ENCODE data around the gene FAM50A. TPM values are rescaled to one million over a fixed set of nuclear protein-coding genes. Genes with fewer than 3 reads are reported as not detected.
A peak's percentile ranks its signal among the peaks of the same experiment; 100 is the strongest.

Gene FAM50A
- total and polyA plus RNA-seq, 2 donors, result 14.9 to 81.9 TPM

DNA sequence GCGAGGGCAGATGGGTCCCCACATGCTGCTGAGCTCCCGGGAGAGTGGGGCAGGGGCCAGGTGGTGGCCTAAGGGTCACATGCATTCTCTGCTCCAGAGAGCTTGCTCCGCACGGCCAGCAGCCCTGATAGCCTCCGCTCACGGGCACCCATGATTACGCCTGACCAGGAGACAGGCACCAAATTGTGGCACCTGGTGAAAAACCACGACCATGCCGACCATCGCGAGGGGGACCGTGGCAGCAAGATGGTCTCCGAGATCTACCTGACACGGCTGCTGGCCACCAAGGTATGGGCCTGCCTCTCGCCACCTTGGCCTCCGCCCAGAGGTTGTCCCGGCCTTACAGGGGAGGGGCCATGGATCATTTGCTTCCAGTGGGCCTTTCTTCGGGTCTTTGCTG, 25.9 kb downstream of the FAM50A start:
- WGBS, result 88% methylated on average over 18 of the region's 18 CpGs
- H3K36me3 ChIP-seq (ENCODE audit: insufficient read depth), result no peaks in the 10 kb centered on the region

GRCh38 chrX:154470434-154470833, 26.5 kb downstream of the FAM50A start:
- Histone ChIP-seq H3K27ac (ENCODE audit: low read depth) (no peak overlapping the region), H3K4me1 (ENCODE audit: insufficient read depth) (no peaks in the 10 kb centered on the region), H3K36me3 (ENCODE audit: insufficient read depth) (no peaks in the 10 kb centered on the region), H3K4me3 (ENCODE audit: low read depth, low read length) (no peak overlapping the region)
- DNase-seq (ENCODE audit: extremely low spot score), result no peak
- 94% methylated on average over 14 of the region's 14 CpGs for WGBS

More for the DNA sequence above, 25.9 kb downstream of the FAM50A start:
- no peak for DNase-seq (ENCODE audit: extremely low spot score)
- Histone ChIP-seq H3K4me1 (ENCODE audit: insufficient read depth) (no peaks in the 10 kb centered on the region), H3K4me3 (ENCODE audit: low read depth, low read length) (no peak overlapping the region), H3K27ac (ENCODE audit: low read depth) (no peak overlapping the region)

GRCh38 chrX:154470914-154471568, 27.1 kb downstream of the FAM50A start:
- H3K27ac ChIP-seq (ENCODE audit: low read depth), result no peak overlapping the region
- H3K4me1 ChIP-seq (ENCODE audit: insufficient read depth), result no peaks in the 10 kb centered on the region
- WGBS, result 88% methylated on average over 23 of the region's 23 CpGs
- no peak overlapping the region for H3K4me3 ChIP-seq (ENCODE audit: low read depth, low read length)
- DNase-seq (ENCODE audit: extremely low spot score), result no peak
- no peaks in the 10 kb centered on the region for H3K36me3 ChIP-seq (ENCODE audit: insufficient read depth)

DNA sequence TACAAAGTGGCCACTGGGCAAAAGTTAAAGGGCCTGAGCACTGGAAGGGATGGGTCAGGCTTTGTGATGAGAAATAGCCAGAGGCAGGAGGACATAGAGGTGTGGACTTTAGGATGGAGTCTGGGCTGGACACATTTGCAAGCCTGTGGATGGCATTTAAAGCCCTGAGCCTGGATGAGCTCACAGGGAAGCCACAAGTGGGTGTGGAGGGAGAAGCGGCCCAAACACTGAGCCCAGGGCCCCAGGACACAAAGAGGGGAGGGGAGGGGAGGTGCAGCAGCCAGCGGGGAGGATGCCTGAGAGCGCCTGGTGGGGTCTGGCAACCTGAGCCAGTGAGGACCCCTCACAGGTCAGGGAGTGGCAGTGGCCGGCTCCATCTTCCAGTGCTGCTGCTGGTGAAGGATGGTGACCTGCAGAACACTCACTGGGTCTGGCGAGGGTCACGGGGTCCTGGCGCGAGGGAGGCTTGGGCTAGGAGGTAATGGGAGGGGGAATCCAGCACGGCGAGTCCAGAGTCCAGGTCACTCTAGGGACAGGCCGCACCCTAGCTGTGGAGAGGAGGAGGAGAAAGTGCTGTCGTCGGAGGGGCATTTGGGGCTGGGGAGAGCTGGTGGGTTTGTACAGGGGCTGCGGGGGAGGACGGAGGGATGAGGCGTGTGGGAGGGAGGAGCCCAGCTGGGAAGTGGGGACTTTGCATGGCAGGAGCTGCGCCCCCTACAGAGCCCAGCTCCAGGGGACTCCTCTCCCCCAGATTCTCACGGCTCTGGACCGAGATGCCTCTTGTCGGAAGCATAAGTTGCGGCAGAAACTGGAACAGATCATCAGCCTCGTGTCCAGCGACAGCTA, 28.1 kb downstream of the FAM50A start:
- WGBS, result 86% methylated on average over 23 of the region's 23 CpGs
- no peak overlapping the region for H3K4me3 ChIP-seq (ENCODE audit: low read depth, low read length)
- no peak for DNase-seq (ENCODE audit: extremely low spot score)
- H3K36me3 ChIP-seq (ENCODE audit: insufficient read depth), result no peaks in the 10 kb centered on the region
- no peaks in the 10 kb centered on the region for H3K4me1 ChIP-seq (ENCODE audit: insufficient read depth)
- no peak overlapping the region for H3K27ac ChIP-seq (ENCODE audit: low read depth)

- Histone ChIP-seq H3K27ac (ENCODE audit: low read depth) (no peak overlapping the region), H3K36me3 (ENCODE audit: insufficient read depth) (no peaks in the 10 kb centered on the region), H3K4me3 (ENCODE audit: low read depth, low read length) (no peak overlapping the region), H3K4me1 (ENCODE audit: insufficient read depth) (no peaks in the 10 kb centered on the region)
- DNase-seq (ENCODE audit: extremely low spot score), result no peak
- 80% methylated on average over 28 of the region's 28 CpGs for WGBS
These were observed 29.0 kb downstream of the FAM50A start for GRCh38 chrX:154472685-154473632.

- WGBS, result 85% methylated on average over 7 of the region's 7 CpGs
- DNase-seq (ENCODE audit: extremely low spot score), result no peak
- no peaks in the 10 kb centered on the region for H3K36me3 ChIP-seq (ENCODE audit: insufficient read depth)
These were observed 29.7 kb downstream of the FAM50A start for GRCh38 chrX:154473683-154474082.

GRCh38 chrX:154476821-154477220, 32.9 kb downstream of the FAM50A start:
- Histone ChIP-seq H3K4me1 (ENCODE audit: insufficient read depth) (no peaks in the 10 kb centered on the region), H3K4me3 (ENCODE audit: low read depth, low read length) (no peak overlapping the region), H3K36me3 (ENCODE audit: insufficient read depth) (no peaks in the 10 kb centered on the region), H3K27ac (ENCODE audit: low read depth) (no peak overlapping the region)
- WGBS, result 71% methylated on average over 8 of the region's 8 CpGs
- no peak for DNase-seq (ENCODE audit: extremely low spot score)

More at GRCh38 chrX:154473683-154474082, 29.7 kb downstream of the FAM50A start:
- no peaks in the 10 kb centered on the region for H3K4me1 ChIP-seq (ENCODE audit: insufficient read depth)
- H3K27ac ChIP-seq (ENCODE audit: low read depth), result no peak overlapping the region
- no peak overlapping the region for H3K4me3 ChIP-seq (ENCODE audit: low read depth, low read length)

- no peak for DNase-seq (ENCODE audit: extremely low spot score)
- 51% methylated on average over 24 of the region's 24 CpGs for WGBS
- peak overlapping the region; percentile 50 for H3K27ac ChIP-seq (ENCODE audit: low read depth)
These were observed 34.0 kb downstream of the FAM50A start for GRCh38 chrX:154477891-154478477.

GRCh38 chrX:154478728-154479622, 35.0 kb downstream of the FAM50A start, which contains the start of gene LAGE3:
LAGE3 (minus strand) TSS chrX:154479281; CDS start chrX:154478915, 366 bp downstream.
- Histone ChIP-seq H3K36me3 (ENCODE audit: insufficient read depth) (peaks cover 1% of the 10 kb centered on the region), H3K4me3 (ENCODE audit: low read depth, low read length) (peak within 1 kb of the TSS; percentile 51), H3K4me1 (ENCODE audit: insufficient read depth) (no peaks in the 10 kb centered on the region), H3K27ac (ENCODE audit: low read depth) (peak within 1 kb of the TSS; percentile 50)
- 3% methylated on average over 83 of the region's 85 CpGs for WGBS
- peak; percentile 52 for DNase-seq (ENCODE audit: extremely low spot score)

More at GRCh38 chrX:154477891-154478477, 34.0 kb downstream of the FAM50A start:
- Histone ChIP-seq H3K4me3 (ENCODE audit: low read depth, low read length) (peak overlapping the region; percentile 51), H3K4me1 (ENCODE audit: insufficient read depth) (no peaks in the 10 kb centered on the region), H3K36me3 (ENCODE audit: insufficient read depth) (no peaks in the 10 kb centered on the region)

GRCh38 chrX:154481195-154481594, 37.3 kb downstream of the FAM50A start:
- Histone ChIP-seq H3K4me3 (ENCODE audit: low read depth, low read length) (no peak overlapping the region), H3K36me3 (ENCODE audit: insufficient read depth) (peaks cover 1% of the 10 kb centered on the region), H3K27ac (ENCODE audit: low read depth) (no peak overlapping the region), H3K4me1 (ENCODE audit: insufficient read depth) (no peaks in the 10 kb centered on the region)
- WGBS, result 91% methylated on average over 5 of the region's 5 CpGs
- DNase-seq (ENCODE audit: extremely low spot score), result no peak

DNA sequence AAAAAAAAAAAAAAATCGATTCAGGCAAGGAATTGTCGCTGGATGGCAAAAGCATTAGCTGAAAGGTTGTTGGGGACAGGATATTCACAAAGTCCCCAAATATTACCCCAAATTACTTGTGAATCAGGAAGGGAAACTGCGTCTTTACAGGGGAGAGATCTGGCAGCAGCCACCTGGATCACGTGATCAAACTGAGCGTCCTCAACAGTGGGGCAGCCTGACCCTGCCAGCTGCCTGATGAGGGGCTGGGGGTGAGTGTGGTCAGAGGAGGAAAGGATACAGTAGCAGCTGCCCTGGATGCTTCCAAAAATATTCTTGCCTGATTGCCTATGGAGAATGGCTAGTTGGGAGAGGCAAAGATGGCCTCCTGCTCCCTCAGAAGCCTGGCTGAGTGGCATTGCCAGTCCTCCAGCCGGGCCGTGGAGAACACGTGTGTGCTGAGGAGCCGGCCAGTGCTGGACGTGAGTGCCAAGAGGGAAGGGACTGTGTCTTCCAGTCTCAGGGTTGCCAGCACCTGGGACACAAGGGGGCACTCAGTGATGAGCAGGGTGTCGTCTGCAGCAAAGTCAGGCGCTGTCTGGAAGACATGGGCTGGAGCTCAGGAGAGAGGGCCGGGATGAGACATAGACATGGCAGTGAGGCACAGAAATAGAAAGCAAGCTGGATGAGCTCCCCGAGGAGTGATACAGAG, 38.1 kb downstream of the FAM50A start:
- WGBS, result 77% methylated on average over 14 of the region's 14 CpGs
- no peak overlapping the region for H3K4me3 ChIP-seq (ENCODE audit: low read depth, low read length)
- H3K36me3 ChIP-seq (ENCODE audit: insufficient read depth), result peaks cover 1% of the 10 kb centered on the region
- H3K4me1 ChIP-seq (ENCODE audit: insufficient read depth), result no peaks in the 10 kb centered on the region
- no peak for DNase-seq (ENCODE audit: extremely low spot score)
- H3K27ac ChIP-seq (ENCODE audit: low read depth), result no peak overlapping the region

GRCh38 chrX:154482786-154483185, 38.8 kb downstream of the FAM50A start:
- Histone ChIP-seq H3K4me3 (ENCODE audit: low read depth, low read length) (no peak overlapping the region), H3K27ac (ENCODE audit: low read depth) (no peak overlapping the region), H3K36me3 (ENCODE audit: insufficient read depth) (peaks cover 1% of the 10 kb centered on the region), H3K4me1 (ENCODE audit: insufficient read depth) (no peaks in the 10 kb centered on the region)
- no peak for DNase-seq (ENCODE audit: extremely low spot score)
- 70% methylated on average over 7 of the region's 7 CpGs for WGBS

Measured in urinary bladder (tissue), 4 donors.